Keratinocyte (primary cell): ENCODE results near the gene AKAIN1. TPM values are rescaled to one million over a fixed set of nuclear protein-coding genes. Genes with fewer than 3 reads are reported as not detected.

Experiments
- DNase-seq: peaks from one replicate; pipeline ENCODE4 v3.0.0-alpha.2; 2011; ENCODE audit warnings: low read depth, missing footprints, low spot score
- FAIRE-seq: peaks from 2 replicates; lab custom pipeline; 2011; peaks lifted over from hg19 to GRCh38; lab: Jason Lieb, UNC
- H2AFZ ChIP-seq: 2 replicates; pipeline ENCODE4 v1.6.0; 2012; ENCODE audit warnings: low read length, control low read depth, inconsistent platforms; ENCODE audit not compliant: control insufficient read depth
- H3K27ac ChIP-seq: 2 replicates; pipeline ENCODE4 v1.5.1; 2011; ENCODE audit warnings: low read length; ENCODE audit not compliant: control insufficient read depth, insufficient read depth
- H3K27me3 ChIP-seq: 3 replicates; pipeline ENCODE4 v1.6.0; 2011; ENCODE audit warnings: low read length; ENCODE audit not compliant: control insufficient read depth, insufficient read depth; ENCODE audit errors: extremely low read depth
- H3K36me3 ChIP-seq, 2 experiments: 2 replicates in 1 of 2; 3 replicates in 1 of 2; pipeline ENCODE4 v1.5.1; 2011; ENCODE audit warnings: low read length in 2 of 2, mild to moderate bottlenecking in 1 of 2; ENCODE audit not compliant: control insufficient read depth in 2 of 2, insufficient read depth in 2 of 2; ENCODE audit errors: extremely low read depth in 1 of 2
- H3K4me1 ChIP-seq: 3 replicates; pipeline ENCODE4 v1.5.1; 2011; ENCODE audit warnings: low read length; ENCODE audit not compliant: control insufficient read depth, insufficient read depth; ENCODE audit errors: extremely low read depth
- H3K4me2 ChIP-seq: 3 replicates; pipeline ENCODE4 v1.6.0; 2011; ENCODE audit warnings: low read depth, low read length; ENCODE audit not compliant: control insufficient read depth, insufficient read depth; ENCODE audit errors: extremely low read depth
- H3K4me3 ChIP-seq, 3 experiments: fragments of 200-600 bp in 1 of 3; sonication (generic) in 1 of 3; 2 replicates in 2 of 3; 3 replicates in 1 of 3; pipeline ENCODE4 v1.5.1; 2011 to 2016; ENCODE audit warnings: low read length in 3 of 3, mild to moderate bottlenecking in 3 of 3, control low read depth in 2 of 3, inconsistent platforms in 1 of 3, low read depth in 1 of 3, mixed read lengths in 1 of 3, mixed run types in 1 of 3, moderate library complexity in 1 of 3; ENCODE audit not compliant: control insufficient read depth in 2 of 3, insufficient read depth in 2 of 3; ENCODE audit errors: extremely low read depth in 1 of 3
- H3K79me2 ChIP-seq: 2 replicates; pipeline ENCODE4 v1.6.0; 2012; ENCODE audit warnings: low read length; ENCODE audit not compliant: control insufficient read depth, insufficient read depth
- H3K9ac ChIP-seq: 3 replicates; pipeline ENCODE4 v1.6.0; 2011; ENCODE audit warnings: low read length; ENCODE audit not compliant: control insufficient read depth, insufficient read depth; ENCODE audit errors: extremely low read depth
- H3K9me1 ChIP-seq: 3 replicates; pipeline ENCODE4 v1.6.0; 2011; ENCODE audit warnings: low read length; ENCODE audit not compliant: control insufficient read depth, insufficient read depth; ENCODE audit errors: extremely low read depth
- H3K9me3 ChIP-seq: 2 replicates; pipeline ENCODE4 v1.5.1; 2012; ENCODE audit warnings: low read depth, low read length; ENCODE audit not compliant: control insufficient read depth
- H4K20me1 ChIP-seq: 3 replicates; pipeline ENCODE4 v1.6.0; 2011; ENCODE audit warnings: low read length; ENCODE audit not compliant: control insufficient read depth, insufficient read depth; ENCODE audit errors: extremely low read depth
- CTCF ChIP-seq, 3 experiments: IDR thresholded peaks in 1 of 3; conservative IDR thresholded peaks in 1 of 3; optimal IDR thresholded peaks in 1 of 3; 2 replicates in 2 of 3; 3 replicates in 1 of 3; pipeline versions ENCODE3 to v1.5.1; 2011; ENCODE audit warnings: low read length in 3 of 3, mild to moderate bottlenecking in 3 of 3, moderate library complexity in 2 of 3, control low read depth in 1 of 3, inconsistent platforms in 1 of 3; ENCODE audit not compliant: insufficient read depth in 2 of 3; ENCODE audit errors: extremely low read depth in 1 of 3
- EZH2 ChIP-seq: IDR thresholded peaks from one replicate; pipeline ENCODE4 v1.6.1; 2012; ENCODE audit warnings: inconsistent platforms, mild to moderate bottlenecking, low read length, moderate library complexity
- dilution Hi-C: fragments of 300-500 bp; cut with MboI; formaldehyde crosslinking; loops from one replicate; pipeline ENCODE4 v1.7.0; 2020; ENCODE audit warnings: low sequenced_read_pairs; ENCODE audit not compliant: extremely low pct_ligation_motif_present
- polyA plus RNA-seq, 5 experiments: library from polyadenylated mRNA; depleted of rRNA in 3 of 5; stranded (reverse) in 3 of 5; stranded (forward) in 1 of 5; unstranded in 1 of 5; fragments of >200 nt; gene quantifications; 1 replicate in 1 of 5; 2 replicates in 3 of 5; 3 replicates in 1 of 5; pipeline versions ENCODE4 v1.2.1 to v1.2.3, GENCODE V29; 2011 to 2012; ENCODE audit warnings: missing spikeins in 2 of 5, low read depth in 1 of 5, low replicate concordance in 1 of 5

AKAIN1 gene
- polyA plus RNA-seq, 1 donor (not counting 4 experiments of a cell fraction or from before 2014, with no cell fraction given): not detected

DNA sequence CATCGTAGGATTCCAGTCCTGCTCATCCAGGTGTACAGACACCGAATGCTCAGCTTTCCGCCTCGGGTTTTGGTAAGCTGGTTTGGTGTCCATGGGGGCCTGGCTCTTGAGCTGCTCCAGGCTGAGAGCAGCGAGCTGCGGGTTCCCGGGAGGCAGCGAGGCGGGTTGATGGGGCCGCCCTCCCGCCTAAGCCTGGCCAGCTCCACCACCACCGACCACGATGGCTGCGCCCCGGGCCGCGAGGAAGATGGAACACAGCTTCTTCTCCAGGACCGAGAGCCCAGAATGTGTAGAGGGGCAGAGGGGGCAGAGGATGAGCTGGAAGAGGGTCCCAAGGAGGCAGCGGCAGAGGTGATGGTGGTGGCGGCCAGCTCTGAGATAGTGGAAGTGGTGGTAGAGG, 64.1 kb downstream of the AKAIN1 start:
- Histone ChIP-seq H3K27me3 (no peaks in the 10 kb centered on the region), H3K79me2 (no peaks in the 10 kb centered on the region), H3K4me2 (no peak overlapping the region), H3K9ac (no peak overlapping the region), H3K4me3 (no peak overlapping the region), H3K27ac (no peak overlapping the region), H3K9me1 (no peaks in the 10 kb centered on the region), H3K9me3 (peaks cover 2% of the 10 kb centered on the region), H4K20me1 (no peaks in the 10 kb centered on the region), H2AFZ (no peak overlapping the region), H3K36me3 (no peaks in the 10 kb centered on the region), H3K4me1 (no peaks in the 10 kb centered on the region)
- dilution Hi-C loops: no loop called here
- no peak for FAIRE-seq
- TF ChIP-seq EZH2 (no peak), CTCF (optimal IDR thresholded peaks at IDR 0.05 in 1 of 3, IDR thresholded peaks at IDR 0.05 in 1 of 3, conservative IDR thresholded peaks at IDR 0.05 in 1 of 3; ENCODE audit: extremely low read depth in 1 of 3, insufficient read depth in 2 of 3, low read length in 3 of 3) (no peak)
- DNase-seq: no peak

GRCh38 chr18:5122272-5122671, 74.8 kb downstream of the AKAIN1 start:
- TF ChIP-seq CTCF (optimal IDR thresholded peaks at IDR 0.05 in 1 of 3, IDR thresholded peaks at IDR 0.05 in 1 of 3, conservative IDR thresholded peaks at IDR 0.05 in 1 of 3; ENCODE audit: extremely low read depth in 1 of 3, insufficient read depth in 2 of 3, low read length in 3 of 3) (no peak), EZH2 (no peak)

More at GRCh38 chr18:5122272-5122671, 74.8 kb downstream of the AKAIN1 start:
- H3K36me3 ChIP-seq: no peaks in the 10 kb centered on the region
- H3K9ac ChIP-seq: no peak overlapping the region
- no peak overlapping the region for H3K27ac ChIP-seq
- no peaks in the 10 kb centered on the region for H3K4me1 ChIP-seq
- H3K4me3 ChIP-seq: no peak overlapping the region
- no peak overlapping the region for H3K4me2 ChIP-seq
- H2AFZ ChIP-seq: no peak overlapping the region
- H4K20me1 ChIP-seq: no peaks in the 10 kb centered on the region
- no peak for FAIRE-seq
- no peaks in the 10 kb centered on the region for H3K9me1 ChIP-seq
- no peaks in the 10 kb centered on the region for H3K27me3 ChIP-seq
- no peaks in the 10 kb centered on the region for H3K79me2 ChIP-seq
- peaks cover 4% of the 10 kb centered on the region for H3K9me3 ChIP-seq
- dilution Hi-C loops: no loop called here
- DNase-seq: no peak
